ENCODE data around the gene PIAS3. TPM values are rescaled to one million over a fixed set of nuclear protein-coding genes. Genes with fewer than 3 reads are reported as not detected.

PIAS3 gene
- total and polyA plus RNA-seq, 2 donors from 2014 or later: 12.5 to 36.9 TPM

- no peak for TF ChIP-seq CTCF (IDR thresholded peaks at IDR 0.05; ENCODE audit: borderline replicate concordance, extremely low read depth, insufficient read depth)
- DNase-seq (no peak), FAIRE-seq (no peak)
- Histone ChIP-seq H3K4me1 (ENCODE audit: control insufficient read depth in 2 of 3, insufficient read depth in 2 of 3, low read depth in 1 of 3, low read length in 3 of 3) (peaks cover 0 to 10% (median 0%) of the 10 kb centered on the region in 3 donors), H3K27me3 (ENCODE audit: control insufficient read depth, insufficient read depth, low read length) (no peaks in the 10 kb centered on the region), H3K27ac (ENCODE audit: low read depth in 2 of 2, low read length in 2 of 2) (no peak overlapping the region), H3K4me3 (ENCODE audit: low read length in 3 of 3) (peak overlapping the region in 2 of 3 donors; percentile 59 to 75), H3K36me3 (ENCODE audit: control insufficient read depth in 2 of 3, insufficient read depth in 3 of 3, low read length in 3 of 3) (no peaks in the 10 kb centered on the region), H3K9me3 (ENCODE audit: control insufficient read depth in 2 of 3, insufficient read depth in 1 of 3, low read length in 3 of 3) (no peaks in the 10 kb centered on the region), H3K9ac (ENCODE audit: low read length in 3 of 3) (no peak overlapping the region)
- intact Hi-C loops (cut with DNase I): no loop called here
Observed at GRCh38 chr1:145886390-145886789, 27.5 kb upstream of the PIAS3 start.

GRCh38 chr1:145885738-145886287 is 26.9 kb upstream of the PIAS3 start, which contains the start of gene ANKRD35:
Gene ANKRD35, minus strand, starts transcription at chr1:145885866. Its CDS starts 108 bp downstream, at chr1:145885758.
- peak; percentile 84 to 94 (median 89) for DNase-seq
- no peak within 1 kb of the TSS for H3K27ac ChIP-seq (ENCODE audit: low read depth in 2 of 2, low read length in 2 of 2)

DNA sequence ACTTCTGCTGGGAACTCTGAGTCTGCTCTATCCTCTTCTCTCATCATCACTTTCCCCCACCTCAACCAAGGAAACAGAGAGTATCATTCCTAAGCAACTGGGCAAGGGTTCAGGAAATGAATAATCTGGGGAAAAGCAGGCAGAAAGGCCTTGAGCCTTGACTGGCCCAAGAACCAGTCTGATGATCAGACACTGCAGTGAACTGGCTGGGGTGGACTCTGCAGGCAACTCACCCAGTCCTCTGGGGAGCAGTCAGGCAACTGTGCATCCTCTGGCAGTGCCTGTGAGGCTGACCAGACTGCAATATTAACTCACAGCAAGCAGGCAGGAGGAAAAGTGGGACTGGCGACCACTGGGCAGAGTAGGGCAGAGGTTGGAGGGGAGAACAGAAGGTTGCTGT is 25.8 kb upstream of the PIAS3 start:
- DNase-seq (no peak), FAIRE-seq (no peak)
- H3K9me3 ChIP-seq (ENCODE audit: control insufficient read depth in 2 of 3, insufficient read depth in 1 of 3, low read length in 3 of 3): no peaks in the 10 kb centered on the region
- no peak overlapping the region for H3K27ac ChIP-seq (ENCODE audit: low read depth in 2 of 2, low read length in 2 of 2)
- TF ChIP-seq CTCF (IDR thresholded peaks at IDR 0.05; ENCODE audit: borderline replicate concordance, extremely low read depth, insufficient read depth): no peak
- H3K9ac ChIP-seq (ENCODE audit: low read length in 3 of 3): no peak overlapping the region
- intact Hi-C loops (cut with DNase I): no loop called here
- H3K27me3 ChIP-seq (ENCODE audit: control insufficient read depth, insufficient read depth, low read length): no peaks in the 10 kb centered on the region
- no peak overlapping the region for H3K4me3 ChIP-seq (ENCODE audit: low read length in 3 of 3)
- peaks cover 0 to 7% (median 0%) of the 10 kb centered on the region in 3 donors for H3K4me1 ChIP-seq (ENCODE audit: control insufficient read depth in 2 of 3, insufficient read depth in 2 of 3, low read depth in 1 of 3, low read length in 3 of 3)
- no peaks in the 10 kb centered on the region for H3K36me3 ChIP-seq (ENCODE audit: control insufficient read depth in 2 of 3, insufficient read depth in 3 of 3, low read length in 3 of 3)

More at GRCh38 chr1:145885738-145886287, 26.9 kb upstream of the PIAS3 start, which contains the start of gene ANKRD35:
- peaks cover 0 to 7% (median 0%) of the 10 kb centered on the region in 3 donors for H3K4me1 ChIP-seq (ENCODE audit: control insufficient read depth in 2 of 3, insufficient read depth in 2 of 3, low read depth in 1 of 3, low read length in 3 of 3)
- no peak for FAIRE-seq
- intact Hi-C loops (cut with DNase I): no loop called here
- no peak for TF ChIP-seq CTCF (IDR thresholded peaks at IDR 0.05; ENCODE audit: borderline replicate concordance, extremely low read depth, insufficient read depth)
- H3K36me3 ChIP-seq (ENCODE audit: control insufficient read depth in 2 of 3, insufficient read depth in 3 of 3, low read length in 3 of 3): no peaks in the 10 kb centered on the region
- H3K9ac ChIP-seq (ENCODE audit: low read length in 3 of 3): peak within 1 kb of the TSS in 2 of 3 donors; percentile 15 to 36
- H3K9me3 ChIP-seq (ENCODE audit: control insufficient read depth in 2 of 3, insufficient read depth in 1 of 3, low read length in 3 of 3): no peaks in the 10 kb centered on the region
- peak within 1 kb of the TSS; percentile 57 to 76 (median 75) for H3K4me3 ChIP-seq (ENCODE audit: low read length in 3 of 3)
- no peaks in the 10 kb centered on the region for H3K27me3 ChIP-seq (ENCODE audit: control insufficient read depth, insufficient read depth, low read length)

All from kidney (tissue), 14 donors.